ENCODE results near the gene HNRNPDL. TPM values are rescaled to one million over a fixed set of nuclear protein-coding genes. Genes with fewer than 3 reads are reported as not detected.

HNRNPDL gene
- total and polyA plus RNA-seq, 2 experiments from 2014 or later: 243 to 354 TPM

- Mint-ChIP-seq H3K4me3 (peak overlapping the region; percentile 98), H3K4me1 (peaks cover 11% of the 10 kb centered on the region), H3K36me3 (ENCODE audit: low read depth) (peaks cover 54% of the 10 kb centered on the region), H3K27me3 (ENCODE audit: insufficient read depth, low read depth, poor library complexity) (peaks cover 22% of the 10 kb centered on the region), H3K9me3 (peaks cover 26% of the 10 kb centered on the region; the same call in 2 of the 3 replicates), H3K27ac (no peak overlapping the region)
- H3K79me2 ChIP-seq (replicated peaks; ENCODE audit: insufficient read depth): peaks cover 50% of the 10 kb centered on the region
- peaks cover 7% of the 10 kb centered on the region; the same call in 1 of the 2 replicates for H3K4me1 ChIP-seq (ENCODE audit: insufficient read depth)
- H3F3A ChIP-seq (replicated peaks; ENCODE audit: low read depth): no peaks in the 10 kb centered on the region; the same call in 1 of the 2 replicates
- H2AFZ ChIP-seq: no peak overlapping the region
- no peak for DNase-seq (ENCODE audit: low spot score)
- H3K27ac ChIP-seq (ENCODE audit: low read depth): no peak overlapping the region
- H3K4me2 ChIP-seq: peak overlapping the region; percentile 77
- no peak for ATAC-seq
- no peaks in the 10 kb centered on the region for H3K27me3 ChIP-seq (ENCODE audit: insufficient read depth)
- H3K4me3 ChIP-seq: peak overlapping the region; percentile 89
- no peaks in the 10 kb centered on the region for H3K9me2 ChIP-seq (ENCODE audit: insufficient read depth)
- no peak for TF ChIP-seq ZNF114 (CRISPR knock-in tag; IDR thresholded peaks at IDR 0.05)
- TF ChIP-seq STAT1 (IDR thresholded peaks at IDR 0.05; ENCODE audit: unreplicated experiment): no peak
- TF ChIP-seq NANOG (IDR thresholded peaks at IDR 0.05; ENCODE audit: borderline replicate concordance): no peak
- H4K20me1 ChIP-seq (replicated peaks; ENCODE audit: insufficient read depth): peaks cover 14% of the 10 kb centered on the region
- peaks cover 3% of the 10 kb centered on the region; the same call in 1 of the 2 replicates for H3K36me3 ChIP-seq (ENCODE audit: insufficient read depth)
Measured at GRCh38 chr4:82376109-82376508, 54.2 kb downstream of the HNRNPDL start.

- ATAC-seq: peak; percentile 90
- peak within 1 kb of the TSS; percentile 97 for H3K27ac ChIP-seq (ENCODE audit: low read depth)
- DNase-seq (ENCODE audit: low spot score): peak; percentile 99
- H3K9me2 ChIP-seq (ENCODE audit: insufficient read depth): no peaks in the 10 kb centered on the region
- H3K4me3 ChIP-seq: peak within 1 kb of the TSS; percentile 89
- H3F3A ChIP-seq (replicated peaks; ENCODE audit: low read depth): no peaks in the 10 kb centered on the region; the same call in 1 of the 2 replicates
- peaks cover 71% of the 10 kb centered on the region for H3K79me2 ChIP-seq (replicated peaks; ENCODE audit: insufficient read depth)
- peaks cover 27% of the 10 kb centered on the region for H3K4me1 Mint-ChIP-seq
- peaks cover 60% of the 10 kb centered on the region for H3K36me3 Mint-ChIP-seq (ENCODE audit: low read depth)
- H3K9me3 Mint-ChIP-seq: peaks cover 13% of the 10 kb centered on the region; the same call in 2 of the 3 replicates
- peak within 1 kb of the TSS; percentile 10; the same call in 1 of the 2 replicates for H2AFZ ChIP-seq
- peaks cover 20% of the 10 kb centered on the region; the same call in 1 of the 2 replicates for H3K36me3 ChIP-seq (ENCODE audit: insufficient read depth)
- peaks cover 25% of the 10 kb centered on the region for H3K27me3 Mint-ChIP-seq (ENCODE audit: insufficient read depth, low read depth, poor library complexity)
- peaks cover 25% of the 10 kb centered on the region for H3K4me1 ChIP-seq (ENCODE audit: insufficient read depth)
- H3K4me2 ChIP-seq: peak within 1 kb of the TSS; percentile 97
- peaks cover 35% of the 10 kb centered on the region for H4K20me1 ChIP-seq (replicated peaks; ENCODE audit: insufficient read depth)
- H3K27ac Mint-ChIP-seq: peak within 1 kb of the TSS; percentile 100
- H3K4me3 Mint-ChIP-seq: peak within 1 kb of the TSS; percentile 98
- TF ChIP-seq REST (IDR thresholded peaks at IDR 0.05; ENCODE audit: unreplicated experiment) (no peak), CREB1 (CRISPR knock-in tag; IDR thresholded peaks at IDR 0.05; ENCODE audit: low read depth) (peak; percentile 81), ETS1 (IDR thresholded peaks at IDR 0.05) (peak; percentile 54; the same call in 1 of the 2 replicates), POLR2AphosphoS5 (IDR thresholded peaks at IDR 0.05; ENCODE audit: low read depth) (peak; percentile 95)
- H3K27me3 ChIP-seq (ENCODE audit: insufficient read depth): no peaks in the 10 kb centered on the region
Measured at GRCh38 chr4:82373816-82374625, 56.2 kb downstream of the HNRNPDL start, which contains the start of gene HNRNPD. Gene HNRNPD, minus strand, starts transcription at chr4:82373991. Its CDS starts 313 bp downstream, at chr4:82373678.

Measured in GM23338 (cell line).